Neural progenitor cell (in vitro differentiated cells): ENCODE measurements around the gene ANK3. TPM values are rescaled to one million over a fixed set of nuclear protein-coding genes. Genes with fewer than 3 reads are reported as not detected.

Source experiments
- DNase-seq: peaks from one replicate; pipeline ENCODE4 v3.0.0-alpha.2; 2016; ENCODE audit warnings: low spot score
- H2AFZ ChIP-seq: fragments of 200-600 bp; sonication (generic); replicated peaks from 2 replicates; pipeline ENCODE4 v1.6.1; 2016; ENCODE audit warnings: antibody characterized with exemption
- H3F3A ChIP-seq: fragments of 200-600 bp; sonication (generic); 2 replicates; pipeline ENCODE4 v1.6.1; 2016; ENCODE audit warnings: antibody characterized with exemption, low read depth
- H3K27ac ChIP-seq: fragments of 200-600 bp; sonication (generic); 2 replicates; pipeline ENCODE4 v1.5.1; 2016; ENCODE audit warnings: mild to moderate bottlenecking
- H3K27me3 ChIP-seq: fragments of 200-600 bp; sonication (generic); 2 replicates; pipeline ENCODE4 v1.6.1; 2016; ENCODE audit warnings: mild to moderate bottlenecking, moderate library complexity
- H3K36me3 ChIP-seq: fragments of 200-600 bp; sonication (generic); 2 replicates; pipeline ENCODE4 v1.5.1; 2016
- H3K4me1 ChIP-seq: fragments of 200-600 bp; sonication (generic); 2 replicates; pipeline ENCODE4 v1.6.1; 2016; ENCODE audit warnings: mixed run types
- H3K4me2 ChIP-seq: fragments of 200-600 bp; sonication (generic); 2 replicates; pipeline ENCODE4 v1.6.1; 2016
- H3K4me3 ChIP-seq: fragments of 200-600 bp; sonication (generic); 2 replicates; pipeline ENCODE4 v1.5.1; 2016
- H3K79me2 ChIP-seq: fragments of 200-600 bp; sonication (generic); 2 replicates; pipeline ENCODE4 v1.6.1; 2016; ENCODE audit warnings: low read depth
- H3K9ac ChIP-seq: fragments of 200-600 bp; sonication (generic); 2 replicates; pipeline ENCODE4 v1.6.1; 2016
- H3K9me3 ChIP-seq: fragments of 200-600 bp; sonication (generic); 2 replicates; pipeline ENCODE4 v1.5.1; 2016; ENCODE audit warnings: low read depth
- H4K20me1 ChIP-seq: fragments of 200-600 bp; sonication (generic); 2 replicates; pipeline ENCODE4 v1.6.1; 2016; ENCODE audit warnings: low read depth
- H3K27ac Mint-ChIP-seq: 3 replicates; pipeline ENCODE4 v1.8.0; 2021; ENCODE audit warnings: mixed read lengths
- H3K27me3 Mint-ChIP-seq: 2 replicates; pipeline ENCODE4 v1.8.0; 2022; ENCODE audit warnings: low read depth, mild to moderate bottlenecking, inconsistent platforms, moderate library complexity, mixed read lengths; ENCODE audit not compliant: insufficient read depth
- H3K36me3 Mint-ChIP-seq: 3 replicates; pipeline ENCODE4 v1.8.0; 2021; ENCODE audit warnings: mixed read lengths
- H3K4me1 Mint-ChIP-seq: 3 replicates; pipeline ENCODE4 v1.8.0; 2021; ENCODE audit warnings: mixed read lengths
- H3K4me3 Mint-ChIP-seq: 3 replicates; pipeline ENCODE4 v1.8.0; 2021; ENCODE audit warnings: mild to moderate bottlenecking, moderate library complexity, mixed read lengths
- H3K9me3 Mint-ChIP-seq: 3 replicates; pipeline ENCODE4 v1.8.0; 2020; ENCODE audit warnings: mixed read lengths
- EZH2 ChIP-seq: fragments of 200-600 bp; sonication (generic); IDR thresholded peaks from 2 replicates; pipeline ENCODE4 v1.6.1; 2017; ENCODE audit warnings: antibody characterized with exemption, mild to moderate bottlenecking, moderate library complexity
- EZH2phosphoT487 ChIP-seq: fragments of 200-600 bp; sonication (generic); IDR thresholded peaks from 2 replicates; pipeline ENCODE4 v1.6.1; 2017; ENCODE audit warnings: antibody characterized with exemption
- total RNA-seq: library from RNA; depleted of rRNA; stranded (reverse); fragments of >200 nt; gene quantifications from 2 replicates; pipeline ENCODE4 v1.2.3, GENCODE V29; 2015; ENCODE audit warnings: low replicate concordance
- TF ChIP-seq, protein P1 (sequence below): fragments of 200-600 bp; sonication (generic); IDR thresholded peaks from 2 replicates; pipeline ENCODE4 v1.5.1; 2017; ENCODE audit warnings: antibody characterized with exemption, mild to moderate bottlenecking

Gene ANK3
- total RNA-seq, 1 donor from 2014 or later = 54.1 TPM

DNA sequence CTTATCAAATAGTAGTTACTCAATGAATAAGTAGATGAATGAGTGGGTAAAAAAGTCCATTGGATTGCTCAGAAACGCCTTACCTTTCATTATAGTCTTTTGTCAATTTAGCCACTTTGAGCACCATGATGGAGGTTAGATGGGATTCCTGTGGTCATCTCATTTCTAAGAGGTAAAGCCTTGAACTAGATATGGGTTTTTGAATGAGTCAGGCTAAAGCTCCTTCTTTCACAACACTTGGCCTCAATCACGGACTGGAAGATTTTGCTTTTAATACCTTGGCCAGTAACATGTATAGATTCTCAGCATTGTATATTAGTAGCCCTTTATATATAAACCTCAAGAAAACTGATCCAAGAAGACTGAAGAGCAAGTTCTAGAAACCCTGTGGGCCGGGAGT lies 383.6 kb downstream of the ANK3 start:
- Histone ChIP-seq H3K36me3 (no peaks in the 10 kb centered on the region), H3K4me1 (peaks cover 16% of the 10 kb centered on the region), H3K9ac (no peak overlapping the region), H2AFZ (no peak overlapping the region), H3F3A (peaks cover 20% of the 10 kb centered on the region), H3K4me3 (no peak overlapping the region), H3K9me3 (no peaks in the 10 kb centered on the region), H3K4me2 (no peak overlapping the region), H3K79me2 (no peaks in the 10 kb centered on the region), H4K20me1 (no peaks in the 10 kb centered on the region), H3K27me3 (no peaks in the 10 kb centered on the region), H3K27ac (no peak overlapping the region)
- TF ChIP-seq EZH2phosphoT487 = no peak
- TF ChIP-seq, protein P1, sequence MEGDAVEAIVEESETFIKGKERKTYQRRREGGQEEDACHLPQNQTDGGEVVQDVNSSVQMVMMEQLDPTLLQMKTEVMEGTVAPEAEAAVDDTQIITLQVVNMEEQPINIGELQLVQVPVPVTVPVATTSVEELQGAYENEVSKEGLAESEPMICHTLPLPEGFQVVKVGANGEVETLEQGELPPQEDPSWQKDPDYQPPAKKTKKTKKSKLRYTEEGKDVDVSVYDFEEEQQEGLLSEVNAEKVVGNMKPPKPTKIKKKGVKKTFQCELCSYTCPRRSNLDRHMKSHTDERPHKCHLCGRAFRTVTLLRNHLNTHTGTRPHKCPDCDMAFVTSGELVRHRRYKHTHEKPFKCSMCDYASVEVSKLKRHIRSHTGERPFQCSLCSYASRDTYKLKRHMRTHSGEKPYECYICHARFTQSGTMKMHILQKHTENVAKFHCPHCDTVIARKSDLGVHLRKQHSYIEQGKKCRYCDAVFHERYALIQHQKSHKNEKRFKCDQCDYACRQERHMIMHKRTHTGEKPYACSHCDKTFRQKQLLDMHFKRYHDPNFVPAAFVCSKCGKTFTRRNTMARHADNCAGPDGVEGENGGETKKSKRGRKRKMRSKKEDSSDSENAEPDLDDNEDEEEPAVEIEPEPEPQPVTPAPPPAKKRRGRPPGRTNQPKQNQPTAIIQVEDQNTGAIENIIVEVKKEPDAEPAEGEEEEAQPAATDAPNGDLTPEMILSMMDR = no peak
- TF ChIP-seq EZH2 = no peak
- Mint-ChIP-seq H3K4me1 (peaks cover 8% of the 10 kb centered on the region), H3K9me3 (no peaks in the 10 kb centered on the region), H3K27me3 (peaks cover 2% of the 10 kb centered on the region), H3K4me3 (no peak overlapping the region), H3K27ac (no peak overlapping the region), H3K36me3 (no peaks in the 10 kb centered on the region)
- no peak for DNase-seq

DNA sequence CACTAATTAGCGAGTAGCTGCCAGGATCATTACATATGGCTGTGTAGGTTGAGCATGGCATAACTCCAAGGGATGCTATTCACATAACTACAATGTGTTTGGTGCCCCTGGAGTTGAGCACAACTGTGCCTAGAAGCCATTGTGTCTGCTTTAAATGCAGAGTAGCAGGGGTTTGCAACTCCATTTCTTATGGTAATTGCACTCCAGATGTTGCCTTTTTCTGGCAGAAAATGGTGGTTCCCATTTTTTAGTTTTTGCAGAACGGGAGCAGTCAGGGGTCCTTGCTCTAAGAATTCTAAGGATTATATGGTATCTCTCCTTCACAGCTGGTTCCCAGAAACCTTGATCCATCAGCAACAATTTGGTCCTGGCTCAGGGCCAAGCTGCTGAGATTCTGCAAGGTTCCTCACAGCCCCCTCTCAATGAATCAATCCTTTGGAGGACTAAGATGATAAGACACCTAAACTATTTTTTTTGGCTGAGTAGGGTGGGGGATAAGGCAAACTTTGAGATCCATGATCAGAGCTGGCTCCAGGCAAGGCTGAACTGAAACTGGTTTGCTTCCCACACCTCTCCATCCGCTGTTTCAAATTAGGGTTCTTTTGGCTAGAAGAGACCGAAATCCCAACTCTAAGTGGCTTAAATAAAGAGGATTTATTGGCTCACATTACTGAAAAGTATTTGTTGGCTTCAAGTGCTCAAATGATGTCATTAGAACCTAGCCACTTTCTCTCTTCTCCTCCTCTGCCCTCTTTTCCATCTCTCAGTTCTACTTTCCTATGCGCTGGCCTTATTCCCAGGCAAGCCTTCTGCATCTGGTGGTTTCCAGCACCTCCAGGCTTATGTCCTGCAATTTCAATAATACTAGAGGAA lies 385.8 kb downstream of the ANK3 start:
- H3K4me1 ChIP-seq = peaks cover 16% of the 10 kb centered on the region
- H3K4me3 ChIP-seq = no peak overlapping the region
- no peak overlapping the region for H3K27ac Mint-ChIP-seq
- H4K20me1 ChIP-seq = no peaks in the 10 kb centered on the region
- no peaks in the 10 kb centered on the region for H3K27me3 ChIP-seq
- H3K9ac ChIP-seq = no peak overlapping the region
- no peaks in the 10 kb centered on the region for H3K9me3 ChIP-seq
- peaks cover 3% of the 10 kb centered on the region for H3K9me3 Mint-ChIP-seq
- H3K4me1 Mint-ChIP-seq = peaks cover 8% of the 10 kb centered on the region
- TF ChIP-seq EZH2phosphoT487 (no peak), EZH2 (no peak)
- TF ChIP-seq, protein P1 = no peak
- no peaks in the 10 kb centered on the region for H3K79me2 ChIP-seq
- DNase-seq = peak; percentile 46
- no peaks in the 10 kb centered on the region for H3K36me3 ChIP-seq
- no peak overlapping the region for H3K27ac ChIP-seq
- no peaks in the 10 kb centered on the region for H3K36me3 Mint-ChIP-seq
- no peak overlapping the region for H2AFZ ChIP-seq
- H3K27me3 Mint-ChIP-seq = no peaks in the 10 kb centered on the region
- no peak overlapping the region for H3K4me3 Mint-ChIP-seq
- peak overlapping the region; percentile 5 for H3K4me2 ChIP-seq
- peaks cover 20% of the 10 kb centered on the region for H3F3A ChIP-seq

DNA sequence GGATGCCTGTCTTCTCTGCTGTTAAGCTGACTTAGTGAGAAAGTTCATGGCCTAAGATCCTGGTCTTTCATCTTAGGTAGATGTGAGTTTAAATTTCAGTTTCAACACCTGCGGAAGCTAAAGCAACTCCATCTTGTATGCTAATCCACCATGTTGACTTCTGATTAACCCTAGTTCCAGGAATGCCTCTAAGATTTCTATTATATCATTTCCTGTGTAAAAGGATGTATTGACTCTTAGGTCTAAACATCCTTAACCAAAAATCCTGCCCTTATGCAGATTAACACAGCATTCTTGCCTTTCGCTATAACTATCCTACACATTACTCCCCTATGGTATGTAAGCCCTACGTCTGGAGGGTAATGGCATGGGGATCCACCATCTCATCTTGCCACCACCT lies 388.9 kb downstream of the ANK3 start:
- H3F3A ChIP-seq = peaks cover 20% of the 10 kb centered on the region
- H3K4me2 ChIP-seq = no peak overlapping the region
- no peaks in the 10 kb centered on the region for H3K36me3 Mint-ChIP-seq
- no peak overlapping the region for H3K4me3 Mint-ChIP-seq
- no peak overlapping the region for H2AFZ ChIP-seq
- H3K4me3 ChIP-seq = no peak overlapping the region
- H3K36me3 ChIP-seq = no peaks in the 10 kb centered on the region
- H3K27ac ChIP-seq = no peak overlapping the region
- peaks cover 16% of the 10 kb centered on the region for H3K4me1 ChIP-seq
- peaks cover 8% of the 10 kb centered on the region for H3K4me1 Mint-ChIP-seq
- H4K20me1 ChIP-seq = no peaks in the 10 kb centered on the region
- H3K27ac Mint-ChIP-seq = no peak overlapping the region
- H3K27me3 Mint-ChIP-seq = no peaks in the 10 kb centered on the region
- H3K27me3 ChIP-seq = no peaks in the 10 kb centered on the region
- H3K9ac ChIP-seq = no peak overlapping the region
- no peak for DNase-seq
- peaks cover 5% of the 10 kb centered on the region for H3K9me3 Mint-ChIP-seq
- H3K9me3 ChIP-seq = no peaks in the 10 kb centered on the region
- TF ChIP-seq EZH2phosphoT487 = no peak
- TF ChIP-seq EZH2 = no peak
- TF ChIP-seq, protein P1 = no peak
- no peaks in the 10 kb centered on the region for H3K79me2 ChIP-seq
